CD4-positive, alpha-beta T cell treated with Interferon alpha-2 for 1 hour (primary cell): ENCODE results near the gene ZSWIM1.
A peak's percentile ranks its signal among the peaks of the same experiment; 100 is the strongest.
"Not testable (repeated sequence)": the region's sequence is repeated elsewhere in the genome, so short reads cannot be mapped to it uniquely, and the experiment has no call there.

Experiments
- DNase-seq, 2 donors: peaks; one replicate each; pipeline ENCODE4 v3.0.0-alpha.2; 2020 to 2022

Gene ZSWIM1

DNA sequence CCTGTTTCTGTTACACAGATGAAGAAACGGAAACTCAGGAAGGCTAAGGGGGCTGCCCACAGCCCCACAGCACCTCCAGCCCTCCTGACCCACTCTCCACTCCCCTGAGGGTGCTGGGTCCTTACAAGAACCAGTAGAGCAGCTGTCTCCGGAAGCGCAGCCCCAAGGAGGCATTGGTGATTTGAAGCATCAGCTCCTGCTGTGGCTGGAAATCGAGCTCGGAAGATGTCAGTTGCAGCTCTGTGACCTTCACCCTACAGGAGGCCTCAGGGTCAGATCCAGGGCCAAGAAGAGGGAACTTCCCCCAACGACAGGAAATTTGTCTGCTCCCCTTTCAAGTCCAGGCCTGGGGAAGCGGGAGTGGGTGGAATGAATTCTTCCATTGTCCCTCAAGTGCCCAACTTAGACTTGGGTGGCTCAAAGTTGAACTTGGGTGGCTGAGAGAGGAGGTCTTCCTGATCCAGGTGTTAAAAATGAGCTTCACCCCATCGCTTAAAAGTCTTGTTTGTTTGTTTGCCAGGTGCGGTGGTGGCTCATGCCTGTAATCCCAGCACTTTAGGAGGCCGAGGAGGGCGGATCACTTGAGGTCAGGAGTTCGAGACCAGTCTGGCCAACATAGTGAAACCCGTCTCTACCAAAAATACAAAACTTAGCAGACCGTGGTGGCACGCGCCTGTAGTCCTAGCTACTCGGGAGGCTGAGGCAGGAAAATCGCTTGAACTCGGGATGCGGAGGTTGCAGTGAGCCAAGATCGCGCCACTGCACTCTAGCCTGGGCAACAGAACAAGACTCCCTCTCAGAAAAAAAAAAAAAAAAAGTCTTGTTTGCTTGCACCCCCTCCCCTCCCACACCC lies 29.0 kb downstream of the ZSWIM1 start:
- no peak for DNase-seq

DNA sequence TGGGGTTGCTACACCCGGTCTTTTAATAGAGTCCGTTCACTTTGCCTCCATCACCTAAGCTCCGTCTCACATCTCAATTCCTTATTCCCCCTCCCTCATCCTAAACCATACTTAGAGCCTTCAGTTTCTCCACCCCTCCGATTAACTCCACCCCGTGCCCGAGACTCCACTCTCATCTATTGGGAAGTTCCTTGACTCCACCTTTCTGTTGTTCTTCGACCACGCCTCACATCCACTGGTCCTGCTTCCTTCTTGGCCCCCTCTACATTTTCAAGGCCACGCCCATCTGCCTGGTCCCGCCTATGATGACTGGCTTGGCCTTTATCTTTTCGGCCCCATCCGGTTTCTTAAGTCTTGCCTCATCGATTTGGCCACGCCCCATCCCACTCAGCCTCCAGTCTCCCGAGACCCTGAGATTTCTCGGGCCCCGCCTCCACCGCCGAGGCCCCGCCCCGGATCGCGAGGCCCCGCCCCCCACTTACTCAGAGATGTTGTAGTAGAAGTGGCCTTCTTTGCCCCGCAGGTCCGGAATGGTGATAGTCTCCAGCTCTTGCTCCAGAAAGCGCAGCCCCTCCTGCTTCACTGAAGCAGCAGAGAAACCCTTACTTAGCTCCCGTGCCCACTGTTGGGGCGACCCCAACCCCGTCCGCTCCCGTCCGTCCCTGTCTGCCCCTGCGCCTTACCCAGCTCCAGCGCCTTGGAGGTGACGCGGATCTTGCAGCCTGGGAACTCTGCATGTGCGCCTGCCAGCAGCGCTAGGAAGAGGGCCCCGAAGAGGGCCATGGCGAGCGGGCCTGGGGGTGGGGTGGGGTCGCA lies 29.9 kb downstream of the ZSWIM1 start:
- DNase-seq, result peak; percentile 93 to 95

DNA sequence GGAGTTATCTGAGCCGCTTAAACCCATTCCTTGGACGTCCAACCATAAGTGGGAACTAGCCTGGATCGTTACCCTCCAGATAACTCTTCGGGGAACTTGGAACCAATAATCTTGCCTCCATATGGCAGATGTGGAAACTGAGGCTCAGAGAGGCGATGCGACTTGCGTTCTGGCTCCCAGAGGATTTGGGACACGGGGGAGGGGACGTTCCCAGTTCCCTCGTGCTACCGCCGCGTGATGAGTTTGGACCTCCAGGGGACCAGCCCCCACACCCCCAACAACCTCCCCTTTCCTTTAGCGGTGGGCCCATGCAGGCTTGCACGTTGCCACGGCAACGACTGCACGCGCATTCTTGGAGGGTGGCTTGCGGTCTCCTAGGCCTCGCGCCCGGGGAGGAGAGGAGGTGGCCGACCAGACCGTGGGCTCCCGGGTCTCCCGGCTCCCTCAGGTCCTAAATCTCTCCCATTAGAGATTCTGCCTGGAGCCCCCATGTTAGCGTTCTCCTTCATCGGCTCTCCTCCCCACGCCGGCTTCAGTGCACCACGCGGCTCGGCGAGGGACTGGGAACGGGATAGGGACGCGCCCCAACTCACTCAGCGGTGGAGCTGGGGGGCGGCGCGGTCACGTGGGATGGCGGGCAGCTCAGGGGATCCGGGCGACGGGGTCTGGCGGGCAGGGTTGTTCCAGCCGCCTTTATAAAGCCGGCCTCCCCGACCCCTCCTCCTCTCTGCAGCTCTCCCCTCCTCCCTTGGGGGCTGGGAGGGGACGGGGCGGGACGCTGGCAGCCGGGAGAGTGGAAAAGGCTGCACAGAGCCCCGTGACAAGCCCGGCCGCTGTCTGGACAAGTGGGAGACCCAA lies 30.7 kb downstream of the ZSWIM1 start, which contains the start of gene PLTP:
Gene PLTP, minus strand, starts transcription at position 670 of the 858 bp plus-strand sequence. CDS start 703 bp downstream, outside the sequence.
- peak; percentile 32 to 50 for DNase-seq

DNA sequence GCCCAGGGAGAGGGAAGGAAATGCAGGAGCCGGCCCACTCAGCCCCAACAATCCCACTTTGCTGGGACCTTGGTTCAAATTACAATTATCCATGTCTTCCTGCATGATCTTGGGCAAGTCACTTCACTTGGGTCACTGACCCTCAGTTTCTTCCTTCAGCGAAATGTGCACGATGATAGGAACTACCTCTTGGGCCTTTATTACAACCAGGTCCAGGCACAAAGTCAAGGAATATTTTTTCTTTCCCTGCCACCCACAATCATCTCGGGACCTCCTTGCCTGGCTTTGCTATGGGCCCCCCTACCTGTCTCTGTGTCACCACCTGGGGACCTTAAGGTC lies 31.3 kb downstream of the ZSWIM1 start:
- DNase-seq, result no peak

DNA sequence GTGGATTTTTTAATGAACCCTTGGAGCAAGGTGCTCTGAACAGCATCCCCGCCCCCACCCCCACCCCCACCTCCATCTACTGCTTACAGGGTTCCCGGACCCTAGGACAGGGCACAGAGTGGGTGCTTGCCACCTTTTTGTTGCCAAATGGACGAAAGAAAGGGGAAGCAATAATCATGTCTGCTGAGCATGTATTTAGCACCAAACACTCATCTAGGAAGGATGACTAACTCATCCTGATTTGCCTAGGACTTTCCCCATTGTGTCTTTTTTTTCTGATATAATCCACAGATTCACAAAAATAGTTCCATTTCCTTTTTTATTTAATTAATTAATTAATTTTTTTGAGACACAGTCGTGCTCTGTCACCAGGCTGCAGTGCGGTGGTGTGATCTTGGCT lies 32.1 kb downstream of the ZSWIM1 start:
- no peak for DNase-seq

DNA sequence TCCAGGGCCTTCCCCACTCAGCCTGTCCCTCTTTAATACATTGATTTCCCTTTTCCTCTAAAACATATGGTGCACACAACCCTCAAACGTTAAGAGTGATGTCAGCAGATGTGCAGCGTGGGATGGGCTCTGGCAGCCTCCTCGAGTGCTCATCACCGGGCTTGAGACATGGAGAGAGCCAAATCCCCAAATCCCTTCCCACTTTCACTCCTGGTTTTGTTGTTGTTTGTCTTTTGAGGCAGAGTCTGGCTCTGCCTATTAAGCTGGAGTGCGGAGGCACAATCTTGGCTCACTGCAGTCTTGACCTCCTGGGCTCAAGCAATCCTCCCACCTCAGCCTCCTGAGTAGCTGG lies 36.7 kb downstream of the ZSWIM1 start:
- no peak for DNase-seq

DNA sequence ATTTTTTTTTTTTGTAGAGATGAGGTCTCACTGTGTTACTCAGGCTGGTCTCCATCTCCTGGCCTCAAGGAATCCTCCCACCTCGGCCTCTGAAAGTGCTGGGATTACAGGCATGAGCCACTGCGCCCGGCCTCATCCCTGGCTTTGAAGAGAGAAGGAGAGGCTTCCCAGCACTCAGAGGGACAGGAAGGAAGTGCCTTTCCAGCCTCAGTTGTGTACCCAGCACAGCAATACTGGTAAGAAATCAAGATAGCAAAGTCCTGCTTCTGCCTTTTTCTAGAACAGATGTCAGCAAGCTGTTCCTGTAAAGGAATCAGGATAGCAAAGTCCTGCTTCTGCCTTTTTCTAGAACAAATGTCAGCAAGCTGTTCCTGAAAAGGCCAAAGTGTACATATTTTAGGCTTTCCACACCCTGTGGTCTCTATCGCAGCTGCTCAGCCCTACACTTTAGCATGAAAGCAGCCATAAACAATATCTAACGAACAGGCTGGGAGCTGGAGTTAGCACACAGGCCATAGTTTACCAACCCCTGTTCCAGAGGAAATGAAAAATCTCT lies 37.2 kb downstream of the ZSWIM1 start:
- no peak for DNase-seq

DNA sequence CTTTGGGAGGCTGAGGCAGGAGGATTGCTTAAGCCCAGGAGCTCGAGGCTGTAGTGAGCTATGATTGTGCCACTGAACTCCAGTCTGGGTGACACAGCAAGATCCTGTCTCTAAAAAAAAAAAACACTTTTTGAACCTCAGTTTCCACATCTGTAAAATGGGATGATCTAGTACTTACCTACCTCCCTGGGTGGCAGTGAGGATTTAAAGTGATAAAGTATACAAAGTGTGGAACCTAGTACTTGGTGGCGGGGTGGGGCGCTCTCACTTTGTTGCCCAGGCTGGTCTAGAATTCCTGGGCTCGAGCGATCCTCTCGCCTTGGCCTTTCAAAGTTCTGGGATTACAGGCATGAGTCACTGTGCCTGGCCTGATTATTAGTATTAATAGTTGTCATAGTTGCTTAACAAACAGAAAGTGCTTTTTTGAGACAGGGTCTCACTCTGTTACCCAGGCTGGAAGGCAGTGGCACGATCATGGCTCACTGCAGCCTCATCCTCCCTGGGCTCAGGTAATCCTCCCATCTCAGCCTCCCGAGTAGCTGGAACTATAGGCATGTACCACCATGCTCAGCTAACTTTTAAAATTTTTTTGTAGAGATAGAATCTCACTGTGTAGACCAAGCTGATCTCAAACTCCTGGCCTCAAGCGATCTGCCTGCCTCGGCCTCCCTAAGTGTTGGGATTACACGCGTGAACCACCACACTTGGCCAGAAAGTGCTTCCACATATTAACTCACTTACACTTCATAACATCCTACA lies 37.9 kb downstream of the ZSWIM1 start:
- DNase-seq, result no peak

DNA sequence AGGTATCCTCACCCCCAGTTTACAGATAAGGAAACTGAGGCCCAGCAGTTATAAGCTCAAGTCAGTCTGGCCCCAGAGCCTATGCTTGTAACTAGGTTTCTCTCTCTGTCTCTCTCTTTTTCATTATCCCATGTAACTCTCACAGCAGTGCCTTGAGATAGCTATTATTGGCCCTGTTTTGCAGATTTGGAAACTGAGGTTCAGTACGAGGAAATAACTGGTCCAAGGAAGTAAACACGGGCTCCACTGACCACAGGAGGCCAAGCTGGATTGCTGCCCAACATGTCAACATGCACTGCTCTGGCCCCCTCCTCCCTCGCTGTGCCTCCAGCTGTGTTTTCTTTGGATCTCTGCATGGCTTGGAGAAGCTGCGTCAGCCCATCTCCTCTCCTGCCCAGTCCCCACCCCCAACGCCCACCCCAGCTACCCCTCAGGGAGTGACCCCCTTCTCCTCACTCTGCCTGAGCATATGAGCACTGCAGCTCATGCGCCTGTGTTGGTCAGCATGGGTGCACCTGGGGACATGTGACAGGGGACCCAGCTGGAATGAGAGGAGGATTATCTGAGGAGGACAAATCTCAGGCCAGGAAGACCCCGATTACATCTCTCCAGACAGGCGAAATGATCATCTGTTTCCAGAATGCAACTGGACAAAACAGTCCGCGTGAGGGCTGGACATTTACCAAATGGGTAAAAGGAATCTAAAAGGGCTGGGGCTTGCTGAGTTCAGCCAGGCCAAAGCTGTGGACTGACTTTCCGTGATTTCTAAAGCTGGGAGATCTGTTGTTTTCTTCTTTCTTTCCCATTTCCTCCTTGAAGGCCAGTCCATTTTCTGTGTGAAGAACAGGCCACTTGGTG lies 38.7 kb downstream of the ZSWIM1 start:
- no peak for DNase-seq

DNA sequence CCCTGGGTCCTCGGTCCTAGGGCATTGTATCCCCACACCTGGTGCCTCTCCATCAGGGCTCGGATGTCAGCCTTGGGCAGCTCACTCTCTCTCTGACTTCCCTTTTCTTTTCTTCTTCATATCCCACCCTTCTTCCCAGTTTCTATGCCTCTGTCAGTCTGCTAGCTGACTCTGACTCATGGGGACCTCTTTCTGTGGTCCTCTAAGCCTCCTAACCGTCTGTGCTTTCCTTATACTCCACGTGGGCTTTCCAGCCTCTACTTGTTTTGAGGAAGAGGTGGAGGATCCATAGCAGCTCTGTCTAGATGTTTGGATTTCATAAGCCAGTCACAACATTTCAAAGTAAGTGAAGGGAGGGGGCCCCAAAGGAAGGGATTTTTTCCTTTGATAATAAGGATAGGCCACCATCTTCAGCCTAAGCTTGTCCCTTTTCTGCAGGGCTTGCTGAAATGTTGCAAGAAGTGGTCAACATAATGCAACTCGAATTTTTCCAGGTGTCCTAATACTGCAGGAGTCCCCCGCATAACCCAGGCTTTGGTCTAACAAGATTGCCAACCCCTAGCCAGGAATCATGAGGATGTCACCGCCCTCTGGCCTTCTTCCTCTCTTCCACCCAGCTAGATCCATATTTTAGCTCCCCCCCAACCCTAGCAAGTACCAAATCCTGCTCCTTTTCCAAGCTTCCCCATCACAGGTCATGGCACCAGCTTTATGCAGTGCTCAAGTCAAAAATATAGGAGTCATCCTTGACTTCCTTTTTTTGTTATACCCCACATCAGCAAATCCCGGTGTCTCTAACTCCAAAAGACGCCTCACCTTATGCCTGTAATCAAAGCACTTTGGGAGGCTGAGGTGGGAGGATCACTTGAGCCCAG lies 39.7 kb downstream of the ZSWIM1 start:
- DNase-seq, result no peak

DNA sequence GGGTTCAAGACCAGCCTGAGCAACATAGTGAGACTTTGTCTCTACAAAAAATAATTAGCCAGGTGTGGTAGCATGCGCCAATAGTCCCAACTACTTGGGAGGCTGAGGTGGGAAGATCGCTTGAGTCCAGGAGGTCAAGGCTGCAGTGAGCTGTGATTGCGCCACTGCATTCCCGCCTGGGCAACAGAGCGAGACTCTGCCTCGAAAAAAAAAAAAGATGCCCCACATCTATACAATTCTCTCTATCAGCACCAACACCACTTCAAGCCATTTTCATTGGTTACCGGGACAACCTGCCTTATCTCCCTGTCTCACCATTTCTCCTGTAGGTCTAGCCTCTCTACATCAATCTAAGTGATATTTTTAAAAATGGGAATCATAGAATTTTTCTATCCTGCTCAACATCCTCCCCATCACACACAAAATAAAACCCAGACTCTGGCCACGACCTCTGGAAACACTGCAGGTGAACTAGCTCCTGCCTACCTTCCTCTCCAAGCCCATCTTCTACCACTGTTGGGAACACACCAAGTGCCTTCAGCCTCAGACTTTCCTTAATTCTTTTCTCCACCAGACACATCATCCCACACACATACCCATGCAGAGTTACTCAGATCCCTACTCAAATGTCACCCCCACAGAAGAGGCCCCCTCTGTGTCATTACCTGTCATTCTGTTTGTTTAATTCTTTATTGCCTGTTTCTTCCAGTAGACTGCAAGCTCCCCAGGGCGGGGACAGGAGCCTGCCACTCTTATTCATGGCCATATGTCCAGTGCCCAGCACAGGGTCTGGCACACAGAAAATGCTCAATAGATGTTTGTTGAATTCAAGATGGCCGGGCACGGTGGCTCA lies 40.5 kb downstream of the ZSWIM1 start:
- no peak for DNase-seq

DNA sequence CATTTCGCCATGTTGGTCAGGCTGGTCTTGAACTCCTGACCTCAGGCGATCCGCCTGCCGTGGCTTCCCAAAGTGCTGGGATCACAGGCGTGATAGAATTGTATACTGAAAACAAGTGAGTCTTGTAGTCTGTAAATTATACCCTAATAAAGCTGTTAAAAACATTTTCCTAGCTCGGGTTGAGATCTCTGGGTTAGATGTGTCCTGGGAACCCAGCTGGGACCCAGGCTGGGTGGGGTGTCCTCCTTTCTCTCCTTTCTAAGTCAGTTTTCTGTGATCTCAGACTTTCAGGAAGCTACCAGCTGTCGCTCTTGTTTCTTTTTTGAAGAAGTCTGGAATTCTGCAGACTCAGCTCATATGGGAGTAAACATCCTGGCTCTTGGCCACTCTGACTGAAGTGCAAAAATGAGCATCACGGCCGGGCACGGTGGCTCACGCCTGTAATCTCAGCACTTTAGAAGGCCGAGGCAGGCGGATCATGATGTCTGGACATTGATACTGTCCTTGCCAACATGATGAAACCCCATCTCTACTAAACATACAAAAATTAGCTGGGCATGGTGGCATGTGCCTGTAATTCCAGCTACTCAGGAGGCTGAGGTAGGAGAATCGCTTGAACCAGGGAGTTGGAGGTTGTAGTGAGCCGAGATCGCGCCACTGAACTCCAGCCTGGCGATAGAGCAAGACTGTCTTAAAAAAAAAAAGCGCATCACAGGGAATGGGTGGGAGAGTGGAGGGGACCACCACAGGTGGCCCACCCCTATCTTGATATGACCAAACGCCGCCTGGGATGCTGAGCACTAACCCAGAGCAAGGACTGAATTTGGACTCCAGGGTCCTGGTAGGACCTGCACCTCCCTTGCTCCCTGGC lies 43.6 kb downstream of the ZSWIM1 start:
- no peak for DNase-seq

DNA sequence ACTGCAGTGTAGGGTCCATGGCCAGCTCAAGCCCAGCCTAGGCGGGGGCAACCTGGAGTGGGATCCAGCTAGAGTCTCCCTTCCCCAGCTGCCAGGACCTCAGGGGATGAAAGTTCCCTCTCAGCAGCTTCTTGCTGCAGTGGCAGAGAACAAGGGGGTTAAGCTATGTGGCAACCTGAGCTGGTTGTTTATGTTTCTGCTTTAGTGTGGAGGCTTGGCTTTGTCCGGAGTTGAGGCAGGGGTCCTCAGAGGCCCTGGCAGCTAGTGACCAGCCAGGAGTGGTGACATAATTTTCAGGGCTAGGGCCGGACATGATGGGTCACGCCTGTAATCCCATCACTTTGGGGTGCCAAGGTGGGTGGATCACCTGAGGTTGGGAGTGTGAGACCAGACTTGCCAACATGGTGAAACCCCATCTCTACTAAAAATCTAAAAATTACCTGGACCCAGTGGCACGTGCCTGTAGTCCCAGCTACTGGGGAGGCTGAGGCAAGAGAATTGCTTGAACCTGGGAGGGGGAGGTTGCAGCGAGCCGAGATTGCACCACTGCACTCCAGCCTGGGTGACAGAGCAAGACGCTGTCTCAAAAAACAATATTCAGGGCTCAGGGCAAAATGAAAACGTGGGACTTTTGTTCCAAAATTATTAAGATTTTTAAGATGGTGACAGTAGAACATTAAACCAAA lies 44.9 kb downstream of the ZSWIM1 start:
- DNase-seq, result no peak

DNA sequence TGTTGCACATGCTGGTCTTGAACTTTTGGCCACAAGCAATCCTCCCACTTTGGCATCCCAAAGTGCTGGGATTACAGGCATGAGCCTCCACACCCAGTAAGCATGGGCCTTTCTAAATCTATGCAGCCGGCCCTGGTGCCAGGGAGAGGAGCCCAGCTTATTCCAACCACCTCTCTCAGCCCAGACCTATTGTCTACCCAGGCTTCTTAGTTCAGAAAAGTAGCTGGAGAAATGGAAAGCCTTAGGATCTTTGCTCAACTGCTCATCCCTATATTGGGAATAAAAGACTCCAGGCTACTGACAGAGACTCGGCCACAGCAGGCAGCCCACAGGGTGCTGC lies 45.7 kb downstream of the ZSWIM1 start:
- DNase-seq, result no peak

DNA sequence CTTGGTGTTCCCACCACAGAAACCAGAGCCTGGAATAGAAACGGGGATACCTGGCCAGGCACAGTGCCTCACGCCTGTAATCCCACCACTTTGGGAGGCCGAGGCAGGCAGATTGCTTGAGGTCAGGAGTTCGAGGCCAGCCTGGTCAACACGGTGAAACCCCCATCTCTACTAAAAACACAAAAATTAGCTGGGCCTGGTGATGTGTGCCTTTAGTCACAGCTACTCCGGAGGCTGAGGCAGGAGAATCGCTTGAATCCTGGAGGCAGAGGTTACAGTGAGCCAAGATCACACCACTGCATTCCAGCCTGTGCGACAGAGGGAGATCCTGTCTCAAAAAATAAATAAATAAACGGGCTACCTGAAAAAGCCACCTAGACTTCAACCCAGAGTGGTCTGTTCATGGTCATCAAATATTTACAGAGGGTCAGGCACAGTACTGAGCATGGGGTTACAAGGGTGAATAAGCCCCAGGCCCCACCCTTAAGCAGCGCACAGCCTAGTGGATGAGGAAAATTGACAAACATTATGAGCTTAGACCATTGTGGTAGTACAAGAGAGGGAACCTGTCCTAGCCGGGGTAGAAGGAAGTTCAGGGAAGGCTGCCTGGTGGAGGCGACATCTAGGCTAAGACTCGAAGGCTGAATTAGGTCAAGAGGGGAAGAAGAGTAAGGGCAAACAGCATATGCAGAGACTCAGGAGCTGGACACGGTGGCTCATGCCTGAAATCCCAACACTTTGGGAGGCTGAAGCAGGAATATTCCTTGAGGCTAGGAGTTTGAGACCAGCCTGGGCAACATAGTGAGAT lies 46.2 kb downstream of the ZSWIM1 start:
- DNase-seq, result no peak

DNA sequence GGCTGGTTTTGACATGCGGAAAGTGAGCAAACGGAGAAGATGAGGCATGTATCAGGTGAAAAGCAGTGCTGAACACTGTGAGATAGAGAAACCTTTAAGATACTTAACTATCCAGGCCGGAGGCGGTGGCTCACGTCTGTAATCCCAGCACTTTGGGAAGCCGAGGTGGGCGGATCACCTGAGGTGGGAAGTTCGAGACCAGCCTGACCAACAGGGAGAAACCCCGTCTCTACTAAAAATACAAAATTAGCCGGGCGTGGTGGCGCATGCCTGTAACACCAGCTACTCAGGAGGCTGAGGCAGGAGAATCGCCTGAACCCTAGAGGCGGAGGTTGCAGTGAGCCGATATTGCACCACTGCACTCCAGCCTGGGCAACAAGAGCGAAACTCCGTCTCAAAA lies 50.7 kb downstream of the ZSWIM1 start:
- not testable (repeated sequence) for DNase-seq
